ENCODE measurements around the gene CYP4A22. TPM values are rescaled to one million over a fixed set of nuclear protein-coding genes. Genes with fewer than 3 reads are reported as not detected.

The CYP4A22 gene
- total RNA-seq, 1 experiment from 2014 or later: not detected

- H3K4me2 ChIP-seq (ENCODE audit: insufficient read depth, insufficient read length, low read length): no peak overlapping the region
- H3K14ac ChIP-seq (ENCODE audit: insufficient read depth, low read length): no peak overlapping the region
- H3K56ac ChIP-seq (ENCODE audit: insufficient read length, low read depth, low read length): no peak overlapping the region
- H3T11ph ChIP-seq (ENCODE audit: low read length): no peak overlapping the region
- no peak for TF ChIP-seq CTCF (conservative IDR thresholded peaks at IDR 0.05)
- Mint-ChIP-seq H3K4me1 (peaks cover 31 to 40% of the 10 kb centered on the region in 2 experiments), H3K36me3 (ENCODE audit: insufficient read depth in 1 of 3, low read depth in 3 of 3) (no peaks in the 10 kb centered on the region), H3K27me3 (ENCODE audit: low read depth) (peaks cover 59% of the 10 kb centered on the region), H3K4me3 (no peak overlapping the region), H3K9me3 (no peaks in the 10 kb centered on the region), H3K27ac (peak overlapping the region in 1 of 3 experiments; percentile 48; a peak in 1 of 7 replicates)
- DNase-seq: no peak
- no peak overlapping the region for H3K4ac ChIP-seq (ENCODE audit: low read depth, low read length)
- no peak overlapping the region for H2BK15ac ChIP-seq (ENCODE audit: low read depth, low read length)
- no peak overlapping the region for H2BK20ac ChIP-seq (ENCODE audit: low read depth, low read length, poor library complexity, severe bottlenecking)
- H2AK5ac ChIP-seq (ENCODE audit: insufficient read length, low read length): no peak overlapping the region
- WGBS (ENCODE audit: extremely low coverage, insufficient read length, low lambda C conversion rate): no CpG with 5 or more reads among the region's 5 CpGs
- no peaks in the 10 kb centered on the region for H3K23me2 ChIP-seq (ENCODE audit: insufficient read length, low read depth, low read length, poor library complexity, severe bottlenecking)
- H3K4me1 ChIP-seq (ENCODE audit: insufficient read depth, low read length): peaks cover 7% of the 10 kb centered on the region
- H2BK5ac ChIP-seq (ENCODE audit: insufficient read length, low read length): no peak overlapping the region
- peaks cover 7% of the 10 kb centered on the region; the same call in 1 of the 2 replicates for H3K27me3 ChIP-seq (ENCODE audit: insufficient read depth, low read length)
- H4K91ac ChIP-seq (ENCODE audit: insufficient read length, low read depth, low read length): no peak overlapping the region
- H3K79me1 ChIP-seq (ENCODE audit: insufficient read depth, low read depth, low read length, poor library complexity, severe bottlenecking): no peaks in the 10 kb centered on the region
- H3K23ac ChIP-seq (ENCODE audit: insufficient read length, low read depth, low read length): no peak overlapping the region
- no peaks in the 10 kb centered on the region for H4K20me1 ChIP-seq (ENCODE audit: control insufficient read depth, insufficient read depth, insufficient read length)
- no peak overlapping the region for H2BK12ac ChIP-seq (ENCODE audit: insufficient read length, low read depth, low read length)
- H2AFZ ChIP-seq (ENCODE audit: low read length): no peak overlapping the region
- no peak overlapping the region for H4K8ac ChIP-seq (replicated peaks; ENCODE audit: insufficient read length, low read depth, low read length)
- no peak overlapping the region for H2BK120ac ChIP-seq (ENCODE audit: low read depth, low read length, poor library complexity, severe bottlenecking)
- no peak overlapping the region for H3K18ac ChIP-seq (ENCODE audit: insufficient read length, low read depth, low read length)
- H3K9ac ChIP-seq (ENCODE audit: extremely low read depth, insufficient read length, low read length): no peak overlapping the region
- no peak overlapping the region for H4K5ac ChIP-seq (ENCODE audit: insufficient read length, low read depth, low read length)
- no peak overlapping the region for H3K27ac ChIP-seq (ENCODE audit: insufficient read length, low read depth, low read length)
- H3K79me2 ChIP-seq (ENCODE audit: insufficient read depth, low read length): no peaks in the 10 kb centered on the region
- H3K9me3 ChIP-seq (ENCODE audit: control insufficient read depth, low read depth, low read length): no peaks in the 10 kb centered on the region
Observed at GRCh38 chr1:47190509-47190855, 53.2 kb downstream of the CYP4A22 start.
